ENCODE results near the gene VEZF1.

The VEZF1 gene, protein sequence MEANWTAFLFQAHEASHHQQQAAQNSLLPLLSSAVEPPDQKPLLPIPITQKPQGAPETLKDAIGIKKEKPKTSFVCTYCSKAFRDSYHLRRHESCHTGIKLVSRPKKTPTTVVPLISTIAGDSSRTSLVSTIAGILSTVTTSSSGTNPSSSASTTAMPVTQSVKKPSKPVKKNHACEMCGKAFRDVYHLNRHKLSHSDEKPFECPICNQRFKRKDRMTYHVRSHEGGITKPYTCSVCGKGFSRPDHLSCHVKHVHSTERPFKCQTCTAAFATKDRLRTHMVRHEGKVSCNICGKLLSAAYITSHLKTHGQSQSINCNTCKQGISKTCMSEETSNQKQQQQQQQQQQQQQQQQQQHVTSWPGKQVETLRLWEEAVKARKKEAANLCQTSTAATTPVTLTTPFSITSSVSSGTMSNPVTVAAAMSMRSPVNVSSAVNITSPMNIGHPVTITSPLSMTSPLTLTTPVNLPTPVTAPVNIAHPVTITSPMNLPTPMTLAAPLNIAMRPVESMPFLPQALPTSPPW

DNA sequence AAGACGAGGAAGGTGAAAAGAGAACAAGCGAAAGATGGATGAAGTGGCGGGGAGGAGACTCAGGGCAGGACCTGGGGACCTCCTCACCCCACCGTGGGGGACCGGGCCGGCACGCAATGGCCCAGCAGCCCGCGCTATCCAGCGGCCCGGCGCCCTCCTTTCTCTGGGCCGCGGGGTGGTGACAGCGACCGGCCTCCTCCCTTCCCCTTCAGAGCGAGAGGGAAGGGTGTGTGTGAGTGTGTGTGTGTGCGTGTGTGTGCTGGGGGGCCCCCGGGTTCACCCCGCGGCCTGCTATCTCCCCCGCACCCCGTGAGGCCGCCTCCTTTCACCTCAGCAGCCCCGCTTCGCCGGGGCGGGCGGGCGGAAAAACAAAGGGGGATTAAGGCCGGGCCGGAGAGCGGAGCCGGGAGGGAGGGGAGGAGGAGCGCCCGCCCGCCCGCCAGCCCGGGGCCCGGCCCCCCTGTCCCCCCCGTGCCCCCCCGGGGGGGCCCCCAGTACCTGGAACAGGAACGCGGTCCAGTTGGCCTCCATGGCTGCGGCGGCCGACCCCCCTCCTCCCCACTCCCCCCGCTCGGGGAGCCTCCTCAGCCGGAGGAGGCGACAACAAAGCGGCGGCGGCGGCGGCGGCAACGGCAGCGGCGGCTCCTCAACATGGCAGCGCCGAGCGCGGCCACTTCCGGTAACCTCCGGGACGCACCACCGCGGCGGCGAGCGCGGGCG is at the start of gene VEZF1:
TSS of gene VEZF1 (minus strand) at position 674 of the 720 bp plus-strand sequence. CDS start at position 531, 143 bp downstream.
- DNase-seq (ENCODE audit: low spot score): peak; percentile 73

DNA sequence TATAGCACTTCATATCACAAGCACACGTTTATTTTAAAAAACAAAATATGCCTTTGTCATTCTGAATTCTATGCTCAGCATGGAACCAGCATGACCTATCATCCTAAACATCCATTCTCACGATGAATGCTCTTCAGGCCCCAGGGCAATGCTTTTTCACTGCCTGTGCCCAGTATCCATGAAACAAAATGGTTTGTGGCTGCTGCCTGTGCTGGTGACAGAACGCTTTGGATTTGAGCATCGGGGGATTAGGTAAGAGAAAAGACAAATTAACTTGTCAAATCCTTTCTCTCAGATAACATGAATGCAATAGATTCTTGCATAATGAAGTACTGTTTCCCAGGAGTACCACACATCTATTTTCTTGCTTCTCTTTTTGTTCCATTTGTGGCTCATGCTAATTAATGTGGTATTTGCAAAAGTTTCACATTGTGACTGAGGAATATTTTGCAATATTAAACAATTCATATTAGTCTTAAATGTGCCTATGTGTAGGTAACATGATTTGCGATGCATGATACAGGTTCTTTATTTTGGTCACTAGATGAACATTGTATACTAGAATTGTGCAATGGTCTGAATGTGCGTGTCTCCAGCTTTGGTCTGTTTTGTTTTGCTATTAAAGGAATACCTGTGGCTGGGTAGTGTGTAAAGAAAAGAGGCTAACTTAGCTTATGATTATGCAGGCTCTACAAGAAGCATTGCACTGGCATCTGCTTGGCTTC is 44.8 kb upstream of the VEZF1 start:
- no peak for DNase-seq (ENCODE audit: low spot score)

DNA sequence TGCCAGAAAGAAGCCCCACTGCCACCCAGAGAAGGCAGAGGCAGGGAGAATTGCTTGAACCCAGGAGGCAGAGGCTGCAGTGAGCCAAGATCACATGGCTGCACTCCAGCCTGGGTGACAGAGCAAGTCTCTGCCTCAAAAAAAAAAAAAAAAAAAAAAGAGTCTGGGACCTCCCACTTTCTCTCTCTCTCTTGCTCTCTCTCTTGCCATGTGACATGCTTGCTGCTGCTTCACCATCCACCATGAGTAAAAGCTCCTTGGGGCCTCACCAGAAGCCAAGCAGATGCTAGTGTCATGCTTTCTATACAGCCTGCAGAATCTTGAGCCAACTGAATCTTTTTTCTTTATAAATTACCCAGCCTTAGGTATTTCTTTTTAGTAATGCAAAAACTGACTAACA is 40.5 kb upstream of the VEZF1 start:
- DNase-seq (ENCODE audit: low spot score): peak; percentile 40

DNA sequence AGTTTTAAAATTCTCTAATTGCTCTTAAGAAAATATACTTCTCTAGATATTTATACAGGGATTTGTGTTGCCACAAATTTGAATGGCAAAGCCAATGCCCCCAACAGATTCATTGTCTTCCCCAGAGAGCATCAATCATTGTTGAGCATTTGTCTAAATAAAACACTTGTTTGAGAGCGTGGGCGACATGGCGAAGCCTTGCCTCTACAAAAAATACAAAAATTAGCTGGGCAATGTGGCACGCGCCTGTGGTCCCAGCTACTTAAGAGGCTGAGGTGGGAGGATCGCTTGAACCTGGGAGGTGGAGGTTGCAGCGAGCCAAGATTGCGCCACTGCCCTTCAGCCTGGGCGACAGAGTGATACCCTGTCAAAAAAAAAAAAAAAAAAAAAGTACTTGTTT is 32.3 kb upstream of the VEZF1 start:
- DNase-seq (ENCODE audit: low spot score): no peak

DNA sequence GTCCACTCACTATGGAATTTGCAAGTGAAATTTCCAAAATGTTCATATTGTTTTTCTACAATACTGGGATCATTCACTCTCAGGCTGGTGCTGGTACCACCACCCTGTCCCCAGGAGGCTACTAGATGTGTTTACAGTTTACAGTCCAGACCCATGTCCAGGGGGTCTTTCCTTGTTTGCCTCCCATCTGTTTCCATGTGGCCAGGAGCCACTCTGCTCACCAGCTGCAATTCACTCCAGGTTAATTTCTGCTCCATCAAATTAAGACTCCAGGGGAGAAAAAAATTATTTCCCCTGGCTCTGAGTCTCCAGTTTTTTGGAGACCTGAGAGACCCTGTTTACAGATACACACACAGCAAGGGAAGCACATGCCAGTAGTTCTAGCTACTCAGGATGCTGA is 31.5 kb upstream of the VEZF1 start:
- no peak for DNase-seq (ENCODE audit: low spot score)

DNA sequence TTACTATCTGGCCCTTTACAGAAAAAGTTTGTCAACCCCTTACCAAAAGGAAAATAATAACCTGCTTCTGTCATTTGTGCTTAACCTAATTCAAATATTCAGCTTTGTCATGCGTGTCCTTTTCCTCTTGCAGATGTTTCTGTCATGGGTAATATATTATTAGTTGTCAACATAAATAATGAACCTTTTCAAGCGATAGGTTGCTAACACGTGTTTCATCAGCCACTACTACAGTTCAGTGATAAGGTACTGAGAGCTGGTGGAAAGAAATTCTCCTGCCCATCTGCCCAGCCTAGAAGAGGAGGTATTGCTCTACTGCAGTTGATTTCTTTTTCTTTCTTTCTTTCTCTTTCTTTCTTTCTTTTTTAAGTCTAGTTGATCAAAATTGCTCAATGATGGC is 31.0 kb upstream of the VEZF1 start:
- no peak for DNase-seq (ENCODE audit: low spot score)

DNA sequence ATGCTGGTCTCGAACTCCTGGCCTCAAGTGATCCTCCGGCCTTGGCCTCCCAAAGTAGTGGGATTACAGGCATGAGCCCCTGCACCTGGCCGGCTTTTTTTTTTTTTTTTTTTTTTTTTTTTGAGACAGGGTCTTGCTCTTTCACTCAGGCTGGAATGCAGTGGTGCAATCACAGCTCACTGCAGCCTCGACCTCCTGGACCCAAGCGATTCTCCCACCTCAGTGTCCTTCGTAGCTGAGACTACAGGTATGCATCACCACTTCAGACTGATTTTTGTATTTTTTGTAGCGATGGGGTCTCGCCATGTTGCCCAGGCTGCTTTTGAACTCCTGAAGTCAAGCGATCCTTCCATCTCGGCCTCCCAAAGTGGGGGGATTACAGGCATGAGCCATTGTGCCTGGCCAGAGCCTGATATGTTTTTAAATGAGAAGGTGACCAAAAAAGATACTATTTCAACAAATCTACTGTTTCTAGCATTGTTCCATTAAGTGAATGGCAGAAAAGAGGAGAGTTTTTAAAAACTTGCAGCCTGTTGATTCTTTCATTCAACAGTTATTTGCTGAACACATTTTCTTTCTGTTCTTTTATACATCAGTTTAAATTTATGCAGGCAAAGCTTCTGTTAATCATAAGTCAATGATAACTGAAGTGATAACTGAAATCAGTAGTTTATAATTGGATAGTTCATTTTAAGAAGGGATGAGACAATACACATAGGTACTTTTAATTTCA is 22.2 kb upstream of the VEZF1 start:
- no peak for DNase-seq (ENCODE audit: low spot score)

DNA sequence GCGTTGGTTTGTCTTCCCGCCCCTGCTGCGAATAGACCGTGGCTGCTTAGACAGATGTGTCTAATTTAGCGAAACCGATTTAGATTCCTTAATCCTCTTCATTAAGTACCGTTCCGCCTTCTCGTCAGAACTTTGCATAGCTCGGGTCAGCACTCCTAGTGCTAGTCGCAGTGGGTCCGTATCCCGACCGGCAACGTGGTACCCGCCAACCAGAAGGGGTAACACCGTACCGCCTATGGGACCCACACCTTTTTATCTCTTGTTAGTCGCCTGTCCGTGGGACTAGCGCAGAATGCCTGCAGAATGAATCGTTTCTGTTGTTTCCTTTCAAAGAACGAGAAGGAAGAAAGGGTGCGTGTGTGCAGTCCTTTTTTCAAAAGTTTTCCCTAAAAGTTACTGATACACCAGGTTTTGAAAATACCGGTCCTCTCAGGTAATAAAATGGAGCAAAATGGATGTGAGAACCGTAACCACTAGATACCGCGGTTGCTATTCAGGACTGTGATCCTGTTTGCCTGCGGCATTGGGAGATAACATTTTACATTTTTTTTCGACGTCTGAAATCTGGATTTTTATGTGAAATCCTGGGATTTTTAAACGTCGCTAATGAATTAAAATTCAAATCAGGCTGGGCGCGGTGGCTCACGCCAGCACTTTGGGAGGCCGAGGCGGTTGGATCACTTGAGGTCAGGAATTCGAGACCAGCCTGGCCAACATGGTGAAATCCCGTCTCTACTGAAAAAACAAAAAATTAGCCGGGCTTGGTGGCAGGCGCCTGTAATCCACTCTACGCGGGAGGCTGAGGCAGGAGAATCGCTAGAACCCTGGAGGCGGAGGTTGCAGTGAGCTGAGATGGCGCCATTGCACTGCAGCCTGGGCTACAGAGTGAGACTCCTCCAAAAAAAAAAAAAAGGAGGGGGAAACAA is 20.0 kb upstream of the VEZF1 start:
- no peak for DNase-seq (ENCODE audit: low spot score)

DNA sequence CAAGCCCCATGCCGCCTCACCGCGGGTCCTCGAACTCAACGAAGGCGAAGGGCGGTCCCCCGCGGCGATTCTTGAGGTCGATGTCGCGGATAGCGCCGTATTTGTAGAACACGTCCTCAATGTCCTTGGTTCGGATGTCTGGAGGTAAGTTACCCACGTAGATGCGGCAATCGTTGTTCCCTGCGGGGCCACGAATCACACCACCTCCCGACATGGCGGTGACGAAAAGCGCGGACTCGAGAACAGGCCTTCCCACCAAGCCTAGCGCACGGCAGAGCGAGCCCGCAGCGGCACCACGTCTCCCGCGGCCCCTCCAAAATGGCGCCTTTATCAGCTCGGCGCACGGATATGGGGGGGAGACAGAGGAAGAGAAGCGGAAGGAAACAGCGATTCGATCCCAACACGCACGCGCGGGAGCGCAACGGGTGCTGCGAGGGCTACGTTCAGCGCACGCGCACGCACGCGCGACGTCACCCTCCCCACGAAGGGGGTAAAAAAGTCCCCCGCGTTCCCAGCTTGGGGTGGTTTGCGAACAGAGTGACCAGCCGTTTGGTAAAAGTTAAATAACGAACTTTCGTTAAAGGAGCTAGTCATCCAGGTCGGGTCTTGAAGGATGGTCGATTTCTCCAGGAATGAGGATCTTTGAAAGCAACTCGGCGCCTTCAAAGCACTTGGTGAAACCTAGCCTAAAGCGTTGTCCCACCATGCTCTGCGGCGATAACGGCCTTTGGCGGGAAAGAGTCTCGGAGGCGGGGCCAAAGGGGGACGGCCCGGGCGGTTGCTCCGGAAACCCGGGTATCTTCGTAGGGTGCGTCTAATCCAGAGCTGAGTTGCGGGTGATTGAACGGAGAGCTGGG is 19.1 kb upstream of the VEZF1 start, which contains the start of gene SRSF1:
TSS of gene SRSF1 (minus strand) at position 323 of the 857 bp plus-strand sequence. CDS start at position 214, 109 bp downstream.
- peak; percentile 95 for DNase-seq (ENCODE audit: low spot score)

DNA sequence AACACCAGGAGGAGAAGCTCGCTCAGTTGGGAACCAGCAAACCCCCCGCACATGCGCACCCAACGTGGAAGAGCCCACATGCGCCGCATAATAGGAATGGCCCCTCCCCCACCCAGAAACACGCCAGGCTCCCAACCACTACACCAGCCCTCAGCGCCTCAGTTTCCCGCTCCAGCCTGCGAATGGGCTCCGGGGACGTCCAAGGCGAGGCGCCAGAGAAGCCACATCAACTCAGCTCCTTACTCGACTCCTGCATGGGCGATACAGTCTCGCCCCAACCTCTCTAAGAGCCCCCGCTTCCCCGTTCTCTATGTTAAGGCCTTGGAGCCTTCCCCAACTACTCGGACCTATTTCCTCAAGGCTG is 18.5 kb upstream of the VEZF1 start:
- no peak for DNase-seq (ENCODE audit: low spot score)

DNA sequence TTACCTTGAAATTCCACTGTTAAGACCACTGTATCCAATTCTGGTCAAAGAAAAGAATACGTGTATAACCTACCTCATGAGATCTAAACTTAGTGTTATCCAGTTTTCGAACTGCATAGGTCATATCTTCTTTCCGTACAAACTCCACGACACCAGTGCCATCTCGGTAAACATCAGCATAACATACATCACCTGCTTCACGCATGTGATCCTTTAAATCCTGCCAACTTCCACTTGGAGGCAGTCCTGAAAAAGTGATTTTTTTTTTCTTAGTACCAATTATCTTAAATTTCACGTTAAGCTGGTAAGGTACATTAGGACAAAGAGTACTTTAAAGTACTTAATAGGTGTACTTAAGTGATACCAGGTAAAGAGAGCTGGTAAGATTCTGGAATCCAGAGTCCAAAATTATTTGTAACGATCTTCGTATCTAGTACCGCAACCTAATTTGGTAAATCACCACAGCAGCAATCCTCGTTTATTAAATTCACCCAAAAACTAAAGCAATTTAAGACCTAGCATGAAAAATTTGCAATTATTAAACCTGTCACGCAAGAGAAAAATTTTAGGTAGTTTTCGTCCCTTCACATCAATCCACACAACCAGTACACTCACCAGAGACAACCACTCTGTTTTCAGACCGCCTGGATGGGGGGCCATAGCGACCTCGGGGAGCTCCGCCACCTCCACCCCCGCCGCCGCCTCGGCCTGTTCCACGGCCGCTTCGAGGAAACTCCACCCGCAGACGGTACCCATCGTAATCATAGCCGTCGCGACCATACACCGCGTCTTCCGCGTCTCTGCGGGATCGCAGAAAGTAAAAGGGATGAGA is 17.9 kb upstream of the VEZF1 start:
- peak; percentile 44 for DNase-seq (ENCODE audit: low spot score)

DNA sequence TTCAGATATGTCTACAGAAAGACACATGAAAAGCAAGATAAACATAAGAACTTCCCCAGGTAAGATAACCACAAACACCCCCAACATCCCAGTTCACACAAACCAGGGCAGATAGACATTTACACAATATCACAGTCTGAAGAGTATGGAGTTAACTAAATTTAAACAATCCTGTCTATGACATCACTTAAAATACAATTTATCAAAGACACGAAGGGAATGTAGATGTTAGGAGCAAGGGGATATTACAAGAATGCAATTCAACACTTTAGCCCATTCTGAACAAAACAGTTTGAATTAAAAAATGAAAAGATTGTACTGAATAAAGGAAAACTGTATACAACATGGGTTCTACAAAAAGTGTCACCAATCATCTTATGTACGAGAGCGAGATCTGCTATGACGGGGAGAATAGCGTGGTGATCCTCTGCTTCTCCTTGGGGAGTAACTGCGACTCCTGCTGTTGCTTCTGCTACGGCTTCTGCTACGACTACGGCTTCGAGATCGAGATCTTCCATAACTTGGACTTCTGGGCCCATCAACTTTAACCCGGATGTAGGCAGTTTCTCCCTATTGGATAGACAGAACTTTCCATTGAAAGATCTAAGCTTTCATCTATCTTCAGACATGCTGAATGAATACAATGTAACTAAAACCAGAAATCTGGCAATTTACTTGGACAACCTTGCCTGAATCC is 17.1 kb upstream of the VEZF1 start:
- DNase-seq (ENCODE audit: low spot score): peak; percentile 13

DNA sequence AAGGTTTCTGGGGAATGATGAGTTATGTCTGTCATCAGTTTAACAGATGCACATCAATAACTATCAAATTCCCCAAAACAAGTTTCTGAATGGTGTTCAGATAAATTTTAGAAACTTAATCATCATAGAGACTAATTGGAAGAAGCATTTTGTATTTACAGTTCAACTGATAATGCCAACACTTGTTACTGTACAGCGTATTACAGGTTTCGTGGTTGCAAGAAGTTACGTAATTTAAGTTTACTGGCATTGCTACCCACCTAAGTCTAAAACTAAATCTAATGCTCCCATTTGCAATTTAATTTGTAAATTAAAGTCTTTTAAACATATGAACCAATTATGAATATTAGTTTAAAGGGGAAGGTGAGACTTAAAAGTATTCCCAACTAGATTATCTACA is 16.0 kb upstream of the VEZF1 start:
- peak; percentile 12 for DNase-seq (ENCODE audit: low spot score)

DNA sequence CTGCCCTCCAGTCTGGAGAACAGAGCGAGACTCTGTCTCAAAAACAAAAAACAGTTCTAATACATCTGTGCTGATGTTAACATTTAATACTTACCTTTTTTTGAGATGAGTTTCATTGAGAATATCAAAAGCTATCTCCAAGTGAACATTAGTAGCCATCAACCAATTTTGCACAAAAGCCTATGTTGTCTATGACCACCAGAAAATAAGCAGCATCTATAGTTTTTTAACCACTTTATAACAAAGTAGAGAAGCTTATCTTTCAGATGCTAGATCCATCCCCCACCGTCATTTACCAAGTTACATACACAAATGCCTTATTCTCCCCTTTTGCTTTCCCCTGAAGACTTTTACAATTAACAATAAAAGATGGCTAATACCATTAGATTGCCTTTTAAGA is 14.9 kb upstream of the VEZF1 start:
- DNase-seq (ENCODE audit: low spot score): no peak

DNA sequence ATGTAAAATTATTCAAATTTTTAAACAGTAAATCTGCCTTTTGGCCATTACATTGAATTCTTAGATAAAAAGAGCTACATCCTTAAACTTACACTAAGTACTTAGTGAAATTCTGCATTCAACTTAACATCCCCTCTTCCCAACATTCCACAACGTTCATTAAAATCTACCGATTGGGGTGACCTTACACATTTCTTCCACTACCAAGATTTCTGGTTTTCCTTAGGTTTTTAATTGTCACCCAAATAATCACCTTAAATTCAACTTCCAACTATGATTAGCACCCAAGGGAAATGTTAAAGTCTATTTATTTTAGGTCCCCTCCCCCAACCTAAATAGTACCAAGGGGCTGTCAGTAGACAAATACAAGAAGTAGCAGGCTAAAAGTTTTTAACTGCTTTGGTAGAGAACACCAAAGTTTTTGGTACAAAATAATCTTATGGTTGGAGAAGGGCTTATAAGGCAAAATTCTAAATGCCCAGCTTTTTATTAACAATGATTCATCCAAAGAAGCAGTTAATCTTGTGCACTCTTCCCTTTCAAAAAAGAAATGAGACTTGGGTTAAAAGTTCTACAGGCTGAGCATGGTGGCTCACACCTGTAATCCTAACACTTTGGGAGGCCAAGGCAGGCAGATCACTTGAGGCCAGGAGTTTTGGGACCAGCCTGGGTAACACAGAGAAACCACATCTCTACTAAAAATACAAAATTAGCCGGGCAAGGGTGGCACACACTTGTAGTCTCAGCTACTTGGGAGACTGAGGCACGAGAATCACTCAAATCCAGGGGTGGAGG is 14.3 kb upstream of the VEZF1 start:
- DNase-seq (ENCODE audit: low spot score): no peak

DNA sequence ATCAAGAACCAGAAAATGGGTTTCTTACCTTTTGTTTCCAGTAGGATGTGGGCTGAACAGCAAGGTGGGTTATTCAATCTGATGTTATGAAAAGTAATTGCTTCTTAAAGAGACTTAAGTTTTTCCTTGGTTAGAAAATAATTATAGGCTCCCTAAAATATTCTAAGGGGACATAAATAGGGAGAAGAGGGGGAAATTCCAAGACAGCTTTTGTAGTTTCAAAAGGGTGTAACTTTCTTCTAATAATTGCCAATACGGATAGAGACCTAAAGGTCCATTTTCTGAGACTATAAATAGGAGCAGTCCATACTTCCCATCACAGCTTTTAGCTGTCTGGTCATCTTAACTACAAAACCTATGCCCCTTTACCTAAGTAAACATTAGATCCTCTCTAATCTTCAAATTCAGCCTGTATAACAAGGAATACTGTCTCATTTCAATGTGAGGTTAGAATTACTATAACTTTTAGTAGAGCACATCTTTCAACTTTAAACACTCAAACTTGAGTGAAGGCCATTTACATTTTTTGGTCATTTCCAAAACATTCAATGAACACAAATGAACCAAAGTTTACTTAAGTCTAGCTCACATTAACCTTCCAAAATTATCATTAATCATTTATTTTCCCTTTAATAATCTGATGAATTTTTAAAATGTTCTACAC is 13.5 kb upstream of the VEZF1 start:
- DNase-seq (ENCODE audit: low spot score): no peak

DNA sequence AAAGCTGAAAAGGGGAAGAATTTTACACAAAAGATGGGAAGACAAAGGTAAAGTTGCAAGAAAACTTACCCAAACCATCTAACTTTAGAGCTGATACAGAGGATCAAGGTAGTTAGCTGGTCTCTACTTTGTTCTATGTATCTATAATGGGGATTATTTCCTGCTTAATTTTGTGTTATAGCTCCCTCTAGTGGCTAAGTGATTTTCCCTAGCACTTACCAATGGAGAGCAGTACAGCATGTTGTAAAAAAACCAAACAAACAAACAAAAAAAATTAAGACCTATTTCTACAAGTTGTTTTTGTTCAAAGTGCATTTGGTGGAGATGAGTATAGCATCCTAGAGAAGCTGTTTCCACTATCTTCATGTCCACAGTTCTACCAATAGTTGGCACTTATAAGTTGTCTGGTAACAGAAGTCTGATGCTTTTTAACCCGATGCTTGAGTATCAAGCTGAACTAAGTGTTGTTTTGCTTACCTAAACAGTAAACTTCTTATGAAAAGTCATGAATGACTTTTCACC is 11.5 kb upstream of the VEZF1 start:
- peak; percentile 88 for DNase-seq (ENCODE audit: low spot score)
